Transverse colon (tissue), 4 donors: ENCODE results near the gene SPOCK2. TPM values are rescaled to one million over a fixed set of nuclear protein-coding genes. Genes with fewer than 3 reads are reported as not detected.

Source experiments
- DNase-seq: peaks from one replicate; pipeline ENCODE4 v3.0.0-alpha.2; 2019
- H3K27ac ChIP-seq, 4 donors: fragments of 200-600 bp; sonication (generic); 2 replicates each; pipeline ENCODE4 v1.5.1; 2016 to 2018; ENCODE audit warnings: inconsistent platforms in 4 of 4
- H3K27me3 ChIP-seq: fragments of 200-600 bp; sonication (generic); 2 replicates; pipeline ENCODE4 v1.5.1; 2017; ENCODE audit warnings: inconsistent platforms
- H3K36me3 ChIP-seq, 4 donors: fragments of 200-600 bp; sonication (generic); 2 replicates each; pipeline ENCODE4 v1.5.1; 2017 to 2019; ENCODE audit warnings: inconsistent platforms in 4 of 4
- H3K4me1 ChIP-seq, 4 donors: fragments of 200-600 bp; sonication (generic); 2 replicates each; pipeline ENCODE4 v1.5.1; 2017 to 2020; ENCODE audit warnings: inconsistent platforms in 4 of 4
- H3K4me3 ChIP-seq, 4 donors: fragments of 200-600 bp; sonication (generic); 1 replicate in 1 of 4; 2 replicates in 3 of 4; pipeline versions ENCODE4 v1.5.1 to v1.6.1; 2017 to 2019; ENCODE audit warnings: inconsistent platforms in 4 of 4
- H3K9me3 ChIP-seq, 2 donors: fragments of 200-600 bp; sonication (generic); 2 replicates each; pipeline ENCODE4 v1.5.1; 2017 to 2019; ENCODE audit warnings: inconsistent platforms in 2 of 2
- EP300 ChIP-seq: sonication (generic); formaldehyde crosslinking; IDR thresholded peaks from one replicate; pipeline ENCODE4 v1.6.1; 2017; ENCODE audit warnings: antibody characterized with exemption, low read depth
- POLR2A ChIP-seq: fragments of 450-650 bp; IDR thresholded peaks from one replicate; pipeline ENCODE4 v1.6.1; 2016; ENCODE audit warnings: antibody characterized with exemption, mild to moderate bottlenecking, moderate library complexity
- POLR2AphosphoS5 ChIP-seq, 3 donors: sonication (generic); formaldehyde crosslinking; IDR thresholded peaks; one replicate each; pipeline ENCODE4 v1.6.1; 2016; ENCODE audit warnings: antibody characterized with exemption in 3 of 3
- WGBS, 2 donors: methylation state at CpG; one replicate each; pipeline ENCODE4 v1.1.5; 2018; ENCODE audit warnings: low coverage in 1 of 2; 5-methylcytosine and 5-hydroxymethylcytosine counted together
- in situ Hi-C, 4 donors: fragments of 200-750 bp; cut with MboI; loops; one replicate each; pipeline versions ENCODE4 v1.15.0 to v1.15.1; 2017; ENCODE audit warnings: low sequenced_read_pairs in 3 of 4, low pct_ligation_motif_present in 1 of 4, low pct_unique_long_range_greater_than_20kb in 1 of 4
- intact Hi-C: fragments of 100-400 bp; cut with DNase I; formaldehyde crosslinking; loops from one replicate; pipeline ENCODE4 v1.15.1; 2023; ENCODE audit warnings: low total_unique reads
- total RNA-seq, 4 donors: library from RNA; depleted of rRNA; stranded (reverse); fragments of >200 nt; gene quantifications; one replicate each; pipeline ENCODE4 v1.1.0, GENCODE V29; 2016
- TF ChIP-seq, protein P1 (sequence below), 5 experiments: fragments of 200-600 bp in 3 of 5; fragments of 450-650 bp in 2 of 5; sonication (generic) in 3 of 5; IDR thresholded peaks; 1 replicate in 2 of 5; 2 replicates in 3 of 5; pipeline ENCODE4 v1.5.1; 2016 to 2017; ENCODE audit warnings: antibody characterized with exemption in 5 of 5, inconsistent platforms in 3 of 5, mild to moderate bottlenecking in 2 of 5, moderate library complexity in 1 of 5

SPOCK2 gene
- total RNA-seq, 4 donors from 2014 or later: 6.0 to 24.7 (median 9.3) TPM

- intact Hi-C loops: no loop called here
- in situ Hi-C loops: loop anchor here in 1 of 4 donors (25.0 kb wide), 1 partner anchor 115 kb away; no protein-coding TSS in a partner anchor
- Histone ChIP-seq H3K4me3 (peak overlapping the region in 1 of 4 donors; percentile 4), H3K27me3 (no peaks in the 10 kb centered on the region), H3K4me1 (peaks cover 3 to 48% (median 16%) of the 10 kb centered on the region in 4 donors), H3K9me3 (no peaks in the 10 kb centered on the region), H3K36me3 (no peaks in the 10 kb centered on the region), H3K27ac (peak overlapping the region; percentile 49 to 80 (median 67))
- TF ChIP-seq, protein P1, sequence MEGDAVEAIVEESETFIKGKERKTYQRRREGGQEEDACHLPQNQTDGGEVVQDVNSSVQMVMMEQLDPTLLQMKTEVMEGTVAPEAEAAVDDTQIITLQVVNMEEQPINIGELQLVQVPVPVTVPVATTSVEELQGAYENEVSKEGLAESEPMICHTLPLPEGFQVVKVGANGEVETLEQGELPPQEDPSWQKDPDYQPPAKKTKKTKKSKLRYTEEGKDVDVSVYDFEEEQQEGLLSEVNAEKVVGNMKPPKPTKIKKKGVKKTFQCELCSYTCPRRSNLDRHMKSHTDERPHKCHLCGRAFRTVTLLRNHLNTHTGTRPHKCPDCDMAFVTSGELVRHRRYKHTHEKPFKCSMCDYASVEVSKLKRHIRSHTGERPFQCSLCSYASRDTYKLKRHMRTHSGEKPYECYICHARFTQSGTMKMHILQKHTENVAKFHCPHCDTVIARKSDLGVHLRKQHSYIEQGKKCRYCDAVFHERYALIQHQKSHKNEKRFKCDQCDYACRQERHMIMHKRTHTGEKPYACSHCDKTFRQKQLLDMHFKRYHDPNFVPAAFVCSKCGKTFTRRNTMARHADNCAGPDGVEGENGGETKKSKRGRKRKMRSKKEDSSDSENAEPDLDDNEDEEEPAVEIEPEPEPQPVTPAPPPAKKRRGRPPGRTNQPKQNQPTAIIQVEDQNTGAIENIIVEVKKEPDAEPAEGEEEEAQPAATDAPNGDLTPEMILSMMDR (IDR thresholded peaks at IDR 0.05): no peak
- TF ChIP-seq EP300 (no peak), POLR2A (no peak), POLR2AphosphoS5 (IDR thresholded peaks at IDR 0.05) (no peak)
- WGBS, 2 donors: 47 to 54% methylated on average over 4 to 6 of the region's 6 CpGs
- peak; percentile 68 for DNase-seq
These were observed 60.9 kb downstream of the SPOCK2 start for GRCh38 chr10:72027498-72027897.

GRCh38 chr10:72026278-72027111 is 61.9 kb downstream of the SPOCK2 start:
- Histone ChIP-seq H3K27ac (peak overlapping the region; percentile 16 to 80 (median 67)), H3K4me3 (no peak overlapping the region), H3K36me3 (no peaks in the 10 kb centered on the region), H3K9me3 (no peaks in the 10 kb centered on the region), H3K27me3 (no peaks in the 10 kb centered on the region), H3K4me1 (peaks cover 3 to 55% (median 18%) of the 10 kb centered on the region in 4 donors)
- in situ Hi-C loops: loop anchor here in 1 of 4 donors (25.0 kb wide), 1 partner anchor 114 kb away; no protein-coding TSS in a partner anchor
- intact Hi-C loops: no loop called here
- DNase-seq: peak; percentile 76
- no peak for TF ChIP-seq EP300
- TF ChIP-seq, protein P1 (IDR thresholded peaks at IDR 0.05): no peak
- no peak for TF ChIP-seq POLR2A
- WGBS, 2 donors: 67 to 76% methylated on average over 5 to 14 of the region's 14 CpGs

GRCh38 chr10:72025832-72026231 is 62.5 kb downstream of the SPOCK2 start:
- WGBS, 2 donors: 53 to 60% methylated on average over 1 to 5 of the region's 5 CpGs
- no peak for DNase-seq
- Histone ChIP-seq H3K4me1 (peaks cover 3 to 58% (median 18%) of the 10 kb centered on the region in 4 donors), H3K36me3 (no peaks in the 10 kb centered on the region), H3K4me3 (no peak overlapping the region), H3K27ac (peak overlapping the region in 2 of 4 donors; percentile 72 to 80), H3K9me3 (no peaks in the 10 kb centered on the region), H3K27me3 (no peaks in the 10 kb centered on the region)
- in situ Hi-C loops (loop anchor here in 1 of 4 donors (25.0 kb wide), 1 partner anchor 114 kb away; no protein-coding TSS in a partner anchor), intact Hi-C loops (no loop called here)
- TF ChIP-seq POLR2A: no peak

- 92 to 93% methylated on average over 2 to 8 of the region's 8 CpGs for WGBS, 2 donors
These were observed 63.0 kb downstream of the SPOCK2 start for GRCh38 chr10:72025400-72025799.

More at GRCh38 chr10:72025400-72025799, 63.0 kb downstream of the SPOCK2 start:
- intact Hi-C loops: no loop called here
- in situ Hi-C loops: loop anchor here in 1 of 4 donors (25.0 kb wide), 1 partner anchor 113 kb away; no protein-coding TSS in a partner anchor
- H3K9me3 ChIP-seq: no peaks in the 10 kb centered on the region
- peak overlapping the region in 1 of 4 donors; percentile 80 for H3K27ac ChIP-seq
- DNase-seq: no peak
- peaks cover 3 to 53% (median 18%) of the 10 kb centered on the region in 4 donors for H3K4me1 ChIP-seq
- TF ChIP-seq POLR2AphosphoS5 (IDR thresholded peaks at IDR 0.05): no peak
- no peak for TF ChIP-seq POLR2A
- TF ChIP-seq EP300: no peak
- TF ChIP-seq, protein P1 (IDR thresholded peaks at IDR 0.05): no peak
- no peak overlapping the region for H3K4me3 ChIP-seq
- no peaks in the 10 kb centered on the region for H3K27me3 ChIP-seq
- H3K36me3 ChIP-seq: no peaks in the 10 kb centered on the region
